ENCODE results near the gene DNAJC7.
"Not testable (repeated sequence)": the region's sequence is repeated elsewhere in the genome, so short reads cannot be mapped to it uniquely, and the experiment has no call there.

Gene DNAJC7

DNA sequence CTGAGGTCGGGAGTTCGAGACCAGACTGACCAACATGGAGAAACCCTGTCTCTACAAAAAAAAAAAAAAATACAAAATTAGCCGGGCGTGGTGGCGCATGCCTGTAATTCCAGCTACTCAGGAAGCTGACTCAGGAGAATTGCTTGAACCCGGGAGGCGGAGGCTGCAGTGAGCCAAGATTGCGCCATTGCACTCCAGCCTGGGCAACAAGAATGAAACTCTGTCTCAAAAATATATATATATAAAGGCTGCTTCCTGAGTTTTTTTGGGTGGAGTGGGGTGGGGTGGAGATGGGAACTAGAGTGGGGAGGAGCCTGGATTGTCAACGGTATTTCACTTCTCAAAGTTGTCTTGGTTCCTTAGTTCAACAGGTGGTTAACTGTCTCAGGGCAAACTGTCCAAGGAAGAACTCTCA is 7.0 kb downstream of the DNAJC7 start:
- not testable (repeated sequence) for DNase-seq

DNA sequence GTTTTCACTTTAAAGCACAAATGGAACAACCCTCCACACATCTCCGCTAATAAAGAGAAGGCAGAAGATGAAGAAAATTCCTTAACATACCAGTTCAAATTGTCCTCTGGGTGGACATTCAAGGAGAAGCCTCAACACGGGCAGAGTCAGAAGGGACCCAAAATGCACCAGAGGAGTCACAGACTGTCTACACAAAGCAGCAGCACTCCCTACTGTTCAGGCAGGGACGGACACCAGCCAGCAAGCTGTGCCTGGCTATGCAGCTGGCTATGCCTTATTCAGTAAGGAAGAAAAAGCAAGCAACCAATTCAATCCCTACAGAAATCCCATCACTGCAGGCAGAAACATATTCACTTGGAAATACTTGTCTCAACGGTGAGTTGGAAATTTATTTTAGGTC is 8.1 kb downstream of the DNAJC7 start:
- no peak for DNase-seq

DNA sequence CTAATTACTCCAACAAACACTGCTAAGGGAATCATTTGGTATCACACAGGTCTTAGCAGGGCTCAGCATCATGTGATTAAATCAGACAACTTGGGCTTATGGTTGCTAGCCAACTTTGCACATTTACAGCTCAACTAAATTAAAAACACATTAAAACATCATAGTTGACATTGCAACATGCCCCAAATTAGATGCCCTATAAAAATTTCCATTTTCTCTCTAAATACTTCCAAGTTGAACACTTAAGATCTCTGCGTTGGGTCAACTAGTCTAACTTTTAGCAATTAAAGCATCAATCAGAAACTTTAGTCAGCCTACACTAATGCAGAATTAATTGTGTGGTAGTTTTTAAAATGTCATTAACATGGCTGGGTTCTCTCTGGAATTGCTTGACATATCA is 12.1 kb downstream of the DNAJC7 start:
- DNase-seq, result no peak

DNA sequence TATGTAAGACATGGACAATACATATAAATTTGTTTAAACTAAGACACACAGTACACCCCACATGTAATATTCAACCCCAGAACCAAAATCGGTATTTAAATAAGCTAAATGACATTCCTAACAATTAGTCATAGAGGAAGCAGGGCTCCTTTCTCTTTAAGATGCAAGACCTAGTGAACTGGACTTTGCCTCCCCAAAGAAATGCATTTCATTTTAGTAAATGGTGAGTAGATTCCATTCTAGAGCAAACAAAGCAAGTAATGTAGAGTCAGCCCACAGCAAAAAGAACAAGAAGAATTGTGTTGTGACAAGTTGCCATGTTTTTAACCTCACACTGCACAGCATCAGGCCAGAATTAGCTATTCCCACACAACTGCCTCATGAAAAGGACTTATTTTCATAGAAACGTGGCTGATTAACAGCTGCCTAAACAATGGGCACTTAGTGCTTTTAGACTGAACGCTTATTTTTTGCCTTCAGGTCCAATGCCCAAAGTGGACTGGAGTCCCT is 14.4 kb downstream of the DNAJC7 start:
- no peak for DNase-seq

- DNase-seq, result no peak
Observed at GRCh38 chr17:42002175-42002791, 15.0 kb downstream of the DNAJC7 start.

GRCh38 chr17:42001729-42002128 is 15.5 kb downstream of the DNAJC7 start:
- DNase-seq, result no peak

- DNase-seq, result no peak
Observed at GRCh38 chr17:42000413-42001133, 16.7 kb downstream of the DNAJC7 start.

- no peak for DNase-seq
Observed at GRCh38 chr17:41998497-41998896, 18.7 kb downstream of the DNAJC7 start.

- DNase-seq, result no peak
Observed at GRCh38 chr17:41996855-41997164, 20.4 kb downstream of the DNAJC7 start.

DNA sequence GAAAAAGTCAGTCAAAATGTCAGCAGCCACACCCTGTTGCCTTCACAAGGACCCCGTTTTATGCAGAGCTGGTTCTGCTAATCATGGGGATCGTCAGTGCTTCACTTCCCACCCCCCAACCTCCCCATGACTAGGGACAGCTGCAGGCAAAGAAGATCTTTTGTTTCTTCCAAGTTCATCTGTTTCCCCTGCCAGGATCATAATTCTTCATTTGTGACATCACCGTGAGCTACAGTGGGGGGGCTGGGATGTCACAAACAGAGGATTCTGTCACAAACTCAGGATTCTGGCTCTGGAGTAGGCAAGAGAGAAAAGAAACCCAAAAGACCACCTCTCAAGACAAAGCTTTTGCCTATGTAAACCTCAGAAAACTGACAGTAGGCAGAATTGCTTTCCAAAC is 24.7 kb downstream of the DNAJC7 start:
- DNase-seq, result no peak

DNA sequence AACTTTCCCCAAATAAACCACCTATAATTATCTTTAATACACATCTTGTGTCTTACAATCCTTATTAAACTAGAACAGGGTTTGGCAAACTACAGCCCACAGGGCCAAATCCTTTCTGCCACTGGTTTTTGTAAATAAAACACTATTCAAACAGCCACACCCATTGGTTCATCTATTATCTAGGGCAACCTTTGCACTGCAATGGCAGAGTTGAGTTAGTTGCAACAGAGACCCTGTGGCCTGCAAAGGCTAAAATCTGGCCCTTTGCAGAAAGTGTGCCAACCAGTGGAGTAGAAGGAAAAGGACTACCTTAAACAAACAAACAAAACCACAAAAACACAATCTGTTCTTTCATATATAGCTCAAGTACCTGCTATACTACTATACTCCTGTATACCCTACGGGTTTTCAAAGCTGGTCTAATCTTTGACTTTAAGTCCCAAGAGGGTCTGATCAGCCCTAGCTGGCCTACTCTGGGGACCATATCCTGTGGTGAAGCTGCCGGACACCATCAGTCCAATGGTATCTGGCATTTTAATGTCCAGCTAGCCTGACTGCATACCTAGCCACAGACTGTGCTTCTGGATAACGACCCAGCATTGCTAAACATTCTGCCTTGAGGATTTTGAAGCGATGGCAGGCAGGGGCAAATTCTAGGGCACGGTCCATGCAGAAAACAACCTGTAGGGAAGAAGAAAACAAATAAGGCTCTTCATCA is 27.4 kb downstream of the DNAJC7 start:
- no peak for DNase-seq

DNA sequence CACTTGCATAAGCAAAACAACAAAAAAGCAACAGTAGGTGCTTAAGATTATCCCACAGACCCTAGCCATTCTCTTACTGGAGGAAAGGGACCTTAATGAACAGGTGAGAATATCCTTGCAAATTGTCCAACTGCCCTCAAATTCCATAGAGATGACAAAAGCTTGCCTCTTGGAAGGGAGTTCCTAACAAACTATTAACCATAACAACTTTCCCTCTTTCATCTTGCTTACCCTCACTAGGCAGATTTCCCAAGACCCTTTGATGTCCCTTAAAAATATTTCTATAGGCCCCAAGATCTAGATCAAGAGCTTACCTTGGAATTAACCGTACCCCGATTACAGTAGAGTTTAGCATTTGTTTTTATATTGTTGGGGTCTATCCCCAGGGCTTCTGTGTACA is 28.8 kb downstream of the DNAJC7 start:
- DNase-seq, result no peak

DNA sequence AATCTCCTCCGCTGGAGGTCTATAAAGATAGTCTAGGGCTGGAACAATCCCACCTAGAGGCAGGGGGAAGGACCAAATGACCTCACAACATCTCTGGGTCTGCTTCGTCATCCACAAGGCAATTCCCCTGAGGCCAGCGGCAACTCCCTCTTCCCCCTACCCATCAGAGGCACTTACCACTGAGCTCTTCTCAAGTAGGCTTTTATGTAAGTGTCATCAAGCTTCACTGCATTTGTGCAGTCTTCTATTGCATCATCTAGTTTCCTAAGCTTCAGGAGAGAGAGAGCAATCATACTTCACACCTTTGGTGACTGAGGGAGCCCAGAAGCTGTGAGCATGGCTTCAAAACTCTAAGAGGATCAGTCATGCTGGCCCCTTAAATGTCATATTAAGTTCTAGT is 29.6 kb downstream of the DNAJC7 start:
- DNase-seq, result no peak

- DNase-seq, result no peak
Observed at GRCh38 chr17:41986634-41987033, 30.6 kb downstream of the DNAJC7 start.

DNA sequence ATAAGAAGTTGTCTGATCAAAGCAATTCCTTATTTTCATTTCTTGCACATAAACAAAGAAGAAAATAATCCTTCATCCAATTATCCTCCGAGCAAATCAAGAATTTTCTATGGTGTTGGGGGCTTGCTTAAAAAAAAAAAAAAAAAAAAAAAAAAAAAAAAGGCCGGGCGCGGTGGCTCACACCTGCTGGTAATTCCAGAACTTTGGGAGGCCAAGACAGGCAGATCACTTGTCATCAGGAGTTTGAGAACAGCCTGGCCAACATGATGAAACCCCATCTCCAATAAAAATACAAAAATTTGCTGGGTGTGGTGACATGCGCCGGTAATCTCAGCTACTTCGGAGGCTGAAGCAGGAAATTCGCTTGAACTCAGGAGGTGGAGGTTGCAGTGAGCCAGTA is 31.3 kb downstream of the DNAJC7 start:
- no peak for DNase-seq

DNA sequence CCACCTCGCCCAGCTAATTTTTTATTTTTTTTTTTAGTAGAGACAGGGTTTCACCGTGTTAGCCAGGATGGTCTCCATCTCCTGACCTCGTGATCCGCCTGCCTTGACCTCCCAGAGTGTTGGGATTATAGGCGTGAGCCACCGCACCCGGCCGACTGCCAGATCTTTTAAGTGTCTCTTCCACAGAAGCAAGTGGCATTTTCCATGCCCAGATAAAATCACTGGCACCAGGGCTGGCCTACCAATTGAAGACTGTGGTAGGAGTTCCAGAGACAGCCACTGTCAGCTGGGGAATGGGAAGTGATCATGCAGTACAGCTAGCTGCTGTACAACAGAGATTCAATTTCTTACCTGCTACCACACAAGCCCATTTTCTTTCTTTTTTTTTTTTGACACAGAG is 32.8 kb downstream of the DNAJC7 start:
- DNase-seq, result no peak

- DNase-seq, result no peak
Observed at GRCh38 chr17:41982026-41982760, 35.0 kb downstream of the DNAJC7 start.

DNA sequence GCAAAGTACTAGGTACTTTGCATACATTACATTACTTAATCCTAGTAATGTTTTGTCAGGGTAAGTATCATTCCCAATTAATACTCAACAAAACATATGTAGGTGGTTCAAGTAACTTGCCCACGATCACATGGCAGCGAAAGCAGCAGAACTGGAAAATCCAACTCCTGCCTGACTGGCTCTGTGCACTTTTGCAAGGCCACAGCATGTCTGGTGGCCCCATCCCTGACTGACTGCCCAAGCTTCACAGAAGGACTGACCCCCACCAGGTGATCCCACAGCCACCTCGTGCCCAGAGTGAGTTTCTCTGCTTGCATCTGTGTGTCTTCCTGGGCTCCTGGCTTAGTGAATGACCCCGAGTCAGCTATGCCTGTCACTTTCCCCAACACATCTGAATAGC is 39.2 kb downstream of the DNAJC7 start:
- DNase-seq, result no peak

DNA sequence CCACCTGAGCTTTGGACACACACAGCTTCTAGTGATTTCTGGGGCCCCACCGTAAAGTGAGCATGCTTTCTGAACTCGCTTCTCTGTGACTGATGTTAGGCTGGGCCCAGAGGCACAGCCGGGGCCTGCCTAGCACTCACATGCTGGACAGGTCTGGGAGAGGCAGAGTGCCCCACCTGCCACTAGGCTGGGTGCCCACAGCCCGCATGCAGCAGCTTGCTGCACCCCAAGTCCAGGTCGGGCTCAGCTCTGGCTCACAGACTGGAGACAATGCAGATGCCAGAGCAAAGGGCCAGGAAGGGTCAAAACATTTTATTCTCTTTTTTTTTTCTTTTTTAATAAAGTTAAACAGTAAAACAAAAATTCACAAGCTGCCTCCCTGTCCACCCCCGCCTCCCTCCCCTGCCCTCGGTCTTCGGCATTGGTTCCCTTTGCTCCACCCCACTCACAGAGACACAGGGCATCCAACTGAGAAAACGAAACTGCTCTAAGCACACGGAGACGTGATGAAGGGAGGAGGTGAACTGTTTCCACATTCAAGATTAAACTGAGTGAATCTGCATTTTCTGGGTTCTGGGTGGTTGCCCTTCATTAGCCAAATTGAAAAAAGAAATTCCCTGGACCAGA is 41.0 kb downstream of the DNAJC7 start:
- no peak for DNase-seq

DNA sequence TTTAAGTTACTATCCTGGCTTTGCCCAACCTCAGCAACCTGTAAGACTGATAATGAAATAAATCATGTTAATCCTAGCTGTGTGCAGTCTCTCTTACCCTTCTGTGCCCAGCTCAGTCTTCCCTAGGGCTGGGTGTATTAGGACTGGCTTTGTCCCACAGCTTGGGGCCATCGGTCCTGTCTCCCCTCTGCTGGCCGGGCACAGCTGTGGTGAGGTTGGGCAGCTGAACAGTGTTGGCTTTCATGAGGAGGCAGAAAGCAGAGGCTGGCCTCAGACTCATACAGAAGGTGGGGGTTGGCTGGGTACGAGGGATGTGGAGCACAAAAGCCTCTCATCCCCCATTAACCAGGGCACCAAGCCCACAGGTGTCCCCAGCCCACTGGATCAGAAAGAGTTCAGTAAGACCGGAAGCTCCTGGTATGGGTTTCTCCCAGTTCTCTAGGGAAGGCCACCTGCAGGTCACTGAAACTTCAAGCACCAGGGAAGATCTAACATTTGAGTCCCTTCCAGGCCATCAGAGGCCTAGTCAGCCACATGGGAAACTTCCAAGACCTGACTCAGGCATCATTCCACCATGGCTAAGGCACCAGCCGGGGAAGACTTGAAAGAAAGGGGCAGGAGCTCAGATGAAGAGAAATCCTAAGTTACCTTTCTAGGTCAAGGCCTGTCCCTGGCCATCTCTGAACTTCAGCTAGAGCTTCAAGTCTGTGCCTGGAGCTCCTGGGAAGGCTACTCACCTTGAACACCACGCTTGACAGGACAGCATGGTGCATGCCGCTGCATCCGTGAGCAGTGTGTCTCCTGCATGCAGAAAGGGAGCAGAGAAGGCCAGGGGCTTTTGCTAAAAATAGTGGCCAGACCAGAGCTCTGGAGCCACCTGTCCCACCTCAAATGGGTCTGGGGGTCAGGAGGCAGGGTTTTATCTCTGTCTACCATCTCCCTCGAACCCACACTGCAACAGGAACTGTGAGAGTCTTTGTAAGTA is 41.8 kb downstream of the DNAJC7 start:
- DNase-seq, result no peak

GRCh38 chr17:41974658-41975057 is 42.6 kb downstream of the DNAJC7 start:
- no peak for DNase-seq

GRCh38 chr17:41974031-41974430 is 43.2 kb downstream of the DNAJC7 start:
- no peak for DNase-seq
